Measurements from ENCODE around the gene IGF2R. TPM values are rescaled to one million over a fixed set of nuclear protein-coding genes. Genes with fewer than 3 reads are reported as not detected.
A peak's percentile ranks its signal among the peaks of the same experiment; 100 is the strongest.

IGF2R gene
- total RNA-seq, 2 donors from 2014 or later: 62.7 to 71.8 TPM

DNA sequence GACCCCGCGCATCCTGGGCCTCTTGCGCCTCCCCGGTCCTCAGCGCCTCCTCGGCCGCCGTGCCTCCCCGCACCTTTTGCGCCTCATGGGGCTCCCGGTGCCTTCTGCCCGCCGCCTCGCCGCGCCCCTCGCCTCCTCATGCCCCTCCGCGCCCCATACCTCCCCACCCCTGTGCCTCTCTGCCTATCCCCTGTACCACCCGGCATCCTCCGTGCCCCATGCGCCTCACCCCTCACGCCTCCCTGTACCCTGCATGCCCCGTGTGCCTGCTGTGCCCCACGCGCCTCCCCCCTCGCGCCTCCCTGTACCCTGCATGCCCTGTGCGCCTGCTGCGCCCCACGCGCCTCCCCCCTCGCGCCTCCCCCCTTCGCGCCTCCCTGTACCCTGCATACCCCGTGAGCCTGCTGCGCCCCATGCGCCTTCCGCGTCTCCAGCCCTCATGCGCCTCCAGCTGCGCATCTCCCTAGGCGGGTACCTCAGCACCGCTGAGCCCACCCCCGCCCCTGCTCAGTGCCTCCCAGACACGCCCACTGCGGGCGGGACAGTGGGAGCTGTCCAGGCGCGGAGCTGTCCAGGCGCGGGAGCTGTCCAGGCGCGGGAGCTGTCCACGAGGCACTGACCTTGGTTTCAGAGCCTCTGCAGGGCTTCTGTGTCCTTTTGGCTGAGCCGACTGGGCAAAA is 37.1 kb downstream of the IGF2R start:
- intact Hi-C loops (cut with DNase I): no loop called here
- peak; percentile 83 for DNase-seq (ENCODE audit: low spot score)

GRCh38 chr6:160007145-160007544 is 38.3 kb downstream of the IGF2R start:
- DNase-seq (ENCODE audit: low spot score): no peak
- intact Hi-C loops (cut with DNase I): no loop called here

- intact Hi-C loops (cut with DNase I): no loop called here
- DNase-seq (ENCODE audit: low spot score): no peak
Measured at GRCh38 chr6:160007611-160008010, 38.7 kb downstream of the IGF2R start.

GRCh38 chr6:160010067-160010466 is 41.2 kb downstream of the IGF2R start:
- intact Hi-C loops (cut with DNase I): no loop called here
- no peak for DNase-seq (ENCODE audit: low spot score)

DNA sequence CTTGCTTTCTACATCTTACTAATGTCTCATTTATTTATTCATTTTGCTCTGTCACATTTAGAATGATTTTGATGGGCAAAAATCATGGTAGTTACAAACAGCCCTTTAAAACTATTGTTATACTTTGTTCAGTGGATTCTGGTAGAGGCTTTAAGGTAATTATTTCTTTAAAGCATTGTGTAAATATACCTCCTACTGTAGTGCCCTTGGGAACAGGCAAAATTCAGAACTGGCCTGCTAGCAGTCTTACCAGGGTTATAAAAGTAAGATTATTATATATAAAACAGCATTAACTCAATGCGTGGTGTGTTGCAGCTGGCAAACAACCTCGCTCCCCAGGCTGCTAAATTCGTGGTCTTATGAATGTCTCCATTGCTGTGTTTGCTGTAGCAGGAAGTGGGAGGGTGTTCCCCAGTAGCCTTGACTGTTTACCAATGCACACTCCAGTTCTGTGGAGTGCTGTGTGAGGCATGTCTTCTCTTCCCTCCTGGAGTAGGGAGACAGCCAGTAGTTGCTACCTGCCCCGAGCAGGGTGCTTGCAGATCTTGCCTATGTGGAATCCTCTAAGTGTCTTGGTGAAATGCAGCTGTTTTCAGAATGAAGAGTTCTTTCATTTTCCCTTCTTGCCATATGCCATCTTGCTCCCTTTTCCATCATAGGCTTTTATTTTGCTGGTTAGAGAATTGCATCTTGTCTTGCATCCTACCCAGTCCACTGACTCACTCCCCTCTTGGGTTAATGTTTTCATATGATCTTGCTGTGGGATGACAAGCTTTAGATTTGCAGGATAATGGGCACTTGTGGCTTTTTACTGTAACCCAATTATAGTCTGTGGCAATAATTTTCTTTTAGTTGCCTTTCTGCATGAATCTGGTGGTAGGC is 45.3 kb downstream of the IGF2R start:
- DNase-seq (ENCODE audit: low spot score): no peak
- intact Hi-C loops (cut with DNase I): no loop called here

DNA sequence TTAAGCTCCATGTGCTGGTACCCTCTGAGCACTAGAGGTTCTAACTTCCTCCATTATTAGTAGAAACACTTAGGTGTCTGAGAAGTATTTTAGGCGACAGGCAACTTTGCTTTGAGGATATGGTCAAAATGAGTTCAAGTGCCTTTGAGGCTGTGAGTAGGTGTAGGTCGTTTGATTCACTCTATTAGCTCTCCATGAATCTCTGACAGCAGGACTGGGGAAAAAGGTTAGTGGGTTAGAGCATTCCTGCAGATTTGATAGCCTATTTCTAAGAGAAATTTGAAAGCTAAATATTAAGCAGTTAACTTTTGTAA is 45.9 kb downstream of the IGF2R start:
- intact Hi-C loops (cut with DNase I): no loop called here
- no peak for DNase-seq (ENCODE audit: low spot score)

DNA sequence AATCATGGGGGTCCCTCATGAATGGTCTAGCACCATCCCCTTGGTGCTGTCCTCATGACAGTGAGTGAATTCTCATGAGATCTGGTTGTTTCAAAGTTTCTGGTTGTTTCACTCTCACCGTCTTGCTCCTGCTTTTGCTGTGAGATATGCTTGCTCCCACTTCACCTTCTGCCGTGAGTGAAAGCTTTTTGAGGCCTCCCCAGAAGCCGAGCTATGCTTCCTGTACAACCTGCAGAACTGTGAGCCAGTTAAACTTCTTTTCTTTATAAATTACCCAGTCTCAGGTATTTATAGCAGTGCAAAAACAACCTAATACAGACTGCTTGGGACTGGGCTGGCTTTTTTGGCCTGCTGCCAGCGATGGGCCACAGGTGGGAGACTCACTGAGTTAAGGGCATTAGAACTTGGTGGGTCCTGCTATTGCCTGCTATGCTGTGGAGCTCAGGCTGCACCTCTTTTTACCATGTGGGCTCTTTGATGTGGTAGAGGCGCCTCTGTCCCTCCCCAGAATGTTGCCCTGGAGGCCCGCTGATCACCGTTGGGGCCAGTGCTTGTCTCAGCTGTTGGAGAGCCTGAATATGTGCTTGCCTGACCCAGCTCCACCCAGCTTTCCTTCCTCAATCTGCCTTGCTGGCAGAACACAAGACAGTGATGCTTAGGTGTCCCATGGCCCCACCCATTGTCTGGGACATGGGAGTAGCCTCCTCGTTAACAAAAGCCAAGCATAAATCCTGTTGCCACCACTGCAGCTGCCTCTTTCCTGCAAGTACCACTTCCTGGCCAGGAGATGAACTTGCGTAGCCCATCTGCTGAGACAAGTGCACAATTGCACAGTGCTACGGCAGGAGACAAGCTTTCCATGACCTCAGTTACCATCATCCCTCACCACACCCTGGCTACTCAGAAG is 47.1 kb downstream of the IGF2R start:
- DNase-seq (ENCODE audit: low spot score): no peak
- intact Hi-C loops (cut with DNase I): no loop called here

- intact Hi-C loops (cut with DNase I): no loop called here
- no peak for DNase-seq (ENCODE audit: low spot score)
Measured at GRCh38 chr6:160022101-160022500, 53.2 kb downstream of the IGF2R start.

DNA sequence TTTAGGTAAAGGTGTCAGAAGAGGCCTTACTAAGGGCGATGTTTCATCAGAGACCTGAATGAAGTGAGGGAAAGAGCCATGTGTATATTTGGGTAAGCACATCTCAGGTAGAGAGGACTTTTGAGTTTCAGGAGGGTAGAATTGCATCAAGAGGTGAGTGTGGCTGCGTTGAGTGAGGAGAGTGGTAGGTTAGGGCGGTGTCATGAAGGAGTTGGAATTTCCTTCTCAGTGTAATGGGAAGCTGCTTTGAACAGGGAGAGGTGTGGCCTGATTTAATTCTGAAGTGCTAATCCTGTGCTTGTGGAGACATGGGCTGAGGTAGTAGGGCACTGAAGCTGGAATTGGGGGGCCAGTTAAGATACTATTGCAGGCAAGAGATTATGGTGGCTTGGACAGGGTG is 53.9 kb downstream of the IGF2R start:
- intact Hi-C loops (cut with DNase I): no loop called here
- DNase-seq (ENCODE audit: low spot score): no peak

- DNase-seq (ENCODE audit: low spot score): no peak
- intact Hi-C loops (cut with DNase I): no loop called here
Measured at GRCh38 chr6:160024152-160024551, 55.3 kb downstream of the IGF2R start.

- intact Hi-C loops (cut with DNase I): no loop called here
- DNase-seq (ENCODE audit: low spot score): no peak
Measured at GRCh38 chr6:160027076-160027475, 58.2 kb downstream of the IGF2R start.

- no peak for DNase-seq (ENCODE audit: low spot score)
- intact Hi-C loops (cut with DNase I): no loop called here
Measured at GRCh38 chr6:160027931-160028330, 59.0 kb downstream of the IGF2R start.

DNA sequence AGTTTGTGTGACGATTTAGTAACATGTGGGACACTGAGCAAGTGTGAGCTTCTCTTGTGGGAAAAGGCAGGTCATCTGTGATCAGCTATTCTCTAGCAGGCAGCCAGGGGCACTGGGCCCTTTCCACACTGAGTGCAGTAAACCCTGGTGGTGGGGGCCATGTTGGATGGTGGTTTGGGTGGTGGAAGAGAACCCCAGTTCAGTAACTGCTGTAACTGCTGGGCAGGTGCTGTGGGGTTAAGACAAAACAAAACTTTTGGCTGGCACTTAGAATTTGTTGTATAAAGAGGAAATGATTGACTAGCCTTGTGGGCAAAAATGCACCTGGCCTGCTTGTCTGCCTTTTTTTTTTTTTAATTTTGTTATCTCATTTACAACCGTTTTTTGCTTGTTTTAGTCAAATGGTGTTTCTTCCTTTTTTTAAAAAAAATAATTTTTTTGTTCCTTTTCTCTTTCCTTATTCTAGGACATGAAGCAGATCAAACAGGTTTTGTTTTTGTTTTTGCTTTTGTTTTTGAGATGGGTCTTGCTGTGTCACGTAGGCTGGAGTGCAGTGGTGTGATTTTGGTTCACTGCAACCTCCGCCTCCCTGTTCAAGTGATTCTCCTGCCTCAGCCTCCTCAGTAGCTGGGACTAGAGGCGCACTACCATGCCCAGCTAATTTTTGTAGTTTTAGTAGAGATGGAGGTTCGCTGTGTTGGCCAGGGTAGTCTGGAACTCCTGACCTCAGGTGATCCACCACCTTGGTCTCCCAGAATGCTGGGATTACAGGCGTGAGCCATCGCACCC is 59.8 kb downstream of the IGF2R start:
- DNase-seq (ENCODE audit: low spot score): no peak
- intact Hi-C loops (cut with DNase I): no loop called here

DNA sequence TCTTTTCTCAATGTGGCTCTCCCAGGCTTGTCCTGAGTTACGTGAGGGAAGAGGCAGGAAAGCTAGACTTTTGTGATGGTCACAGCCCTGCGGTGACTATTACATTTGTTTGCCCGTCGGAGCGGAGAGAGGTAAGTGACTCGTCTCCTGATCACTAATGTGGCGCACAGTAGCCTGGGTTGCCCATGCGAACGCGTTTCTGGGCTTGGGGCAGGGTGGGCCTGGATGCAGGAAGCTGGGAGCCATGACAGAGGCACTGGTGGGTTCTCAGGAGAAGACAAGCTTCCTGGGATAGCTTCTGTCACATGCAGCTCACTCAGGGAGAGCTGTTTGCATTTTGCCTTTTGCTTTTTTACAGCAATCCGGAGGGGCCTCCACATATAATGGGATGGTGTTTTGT is 60.6 kb downstream of the IGF2R start:
- DNase-seq (ENCODE audit: low spot score): no peak
- intact Hi-C loops (cut with DNase I): no loop called here

DNA sequence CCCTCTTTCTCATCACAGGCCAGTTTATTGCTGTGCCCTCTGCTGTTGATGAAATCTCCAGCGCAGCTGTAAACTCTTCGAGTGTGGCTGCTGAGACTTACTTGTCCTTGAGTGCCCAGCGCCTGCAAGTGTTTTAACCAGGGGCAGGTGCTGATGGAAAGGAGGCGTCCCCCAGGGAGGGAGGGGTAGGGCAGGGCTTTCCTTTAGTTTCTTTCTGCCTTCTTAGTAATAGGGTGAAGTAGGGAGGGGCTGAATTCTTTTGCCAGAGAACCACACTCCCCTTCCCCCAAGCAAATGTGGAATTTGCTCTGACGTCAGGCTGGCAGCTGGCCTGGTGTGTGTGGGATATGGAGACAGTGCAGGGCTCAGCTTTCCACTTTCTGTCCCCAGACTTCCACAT is 61.2 kb downstream of the IGF2R start:
- intact Hi-C loops (cut with DNase I): no loop called here
- DNase-seq (ENCODE audit: low spot score): peak; percentile 94

- DNase-seq (ENCODE audit: low spot score): no peak
- intact Hi-C loops (cut with DNase I): no loop called here
Measured at GRCh38 chr6:160031442-160031841, 62.6 kb downstream of the IGF2R start.

- intact Hi-C loops (cut with DNase I): no loop called here
- no peak for DNase-seq (ENCODE audit: low spot score)
Measured at GRCh38 chr6:160031871-160032270, 63.0 kb downstream of the IGF2R start.

DNA sequence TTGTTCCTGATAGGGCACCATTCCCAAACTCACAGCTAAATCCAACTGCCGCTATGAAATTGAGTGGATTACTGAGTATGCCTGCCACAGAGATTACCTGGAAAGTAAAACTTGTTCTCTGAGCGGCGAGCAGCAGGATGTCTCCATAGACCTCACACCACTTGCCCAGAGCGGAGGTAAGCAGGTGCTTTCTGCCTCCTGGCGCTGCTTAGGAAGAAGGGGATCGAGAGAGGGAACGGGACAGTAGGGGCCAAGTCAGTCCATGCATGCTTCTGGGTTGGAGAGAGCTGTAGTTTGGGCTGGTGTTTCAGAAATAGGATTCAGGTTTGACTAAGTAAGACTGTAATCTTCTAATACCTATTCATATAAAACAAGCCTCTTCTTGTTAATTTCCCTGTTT is 63.7 kb downstream of the IGF2R start:
- no peak for DNase-seq (ENCODE audit: low spot score)
- intact Hi-C loops (cut with DNase I): no loop called here
